ENCODE data around the gene IGSF21.

- TF ChIP-seq REST (IDR thresholded peaks at IDR 0.05) (no peak), BHLHE40 (IDR thresholded peaks at IDR 0.05; ENCODE audit: low read depth, low read length) (no peak), SMC3 (IDR thresholded peaks at IDR 0.05) (no peak), SREBF2 (IDR thresholded peaks at IDR 0.05) (no peak), EP300 (IDR thresholded peaks at IDR 0.05) (no peak), FOXS1 (CRISPR knock-in tag; IDR thresholded peaks at IDR 0.05) (no peak), HDAC2 (IDR thresholded peaks at IDR 0.05) (no peak), POLR2A (IDR thresholded peaks at IDR 0.05; ENCODE audit: low read length) (no peak), FOSB (CRISPR knock-in tag; IDR thresholded peaks at IDR 0.05) (no peak), TP53 (CRISPR knock-in tag; IDR thresholded peaks at IDR 0.05) (no peak), RARB (CRISPR knock-in tag; IDR thresholded peaks at IDR 0.05) (no peak), RAD21 (conservative IDR thresholded peaks at IDR 0.05 in 1 of 2, IDR thresholded peaks at IDR 0.05 in 1 of 2) (no peak)
- TF ChIP-seq, protein P1, sequence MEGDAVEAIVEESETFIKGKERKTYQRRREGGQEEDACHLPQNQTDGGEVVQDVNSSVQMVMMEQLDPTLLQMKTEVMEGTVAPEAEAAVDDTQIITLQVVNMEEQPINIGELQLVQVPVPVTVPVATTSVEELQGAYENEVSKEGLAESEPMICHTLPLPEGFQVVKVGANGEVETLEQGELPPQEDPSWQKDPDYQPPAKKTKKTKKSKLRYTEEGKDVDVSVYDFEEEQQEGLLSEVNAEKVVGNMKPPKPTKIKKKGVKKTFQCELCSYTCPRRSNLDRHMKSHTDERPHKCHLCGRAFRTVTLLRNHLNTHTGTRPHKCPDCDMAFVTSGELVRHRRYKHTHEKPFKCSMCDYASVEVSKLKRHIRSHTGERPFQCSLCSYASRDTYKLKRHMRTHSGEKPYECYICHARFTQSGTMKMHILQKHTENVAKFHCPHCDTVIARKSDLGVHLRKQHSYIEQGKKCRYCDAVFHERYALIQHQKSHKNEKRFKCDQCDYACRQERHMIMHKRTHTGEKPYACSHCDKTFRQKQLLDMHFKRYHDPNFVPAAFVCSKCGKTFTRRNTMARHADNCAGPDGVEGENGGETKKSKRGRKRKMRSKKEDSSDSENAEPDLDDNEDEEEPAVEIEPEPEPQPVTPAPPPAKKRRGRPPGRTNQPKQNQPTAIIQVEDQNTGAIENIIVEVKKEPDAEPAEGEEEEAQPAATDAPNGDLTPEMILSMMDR (IDR thresholded peaks at IDR 0.05) = no peak
- TF ChIP-seq, protein P2, sequence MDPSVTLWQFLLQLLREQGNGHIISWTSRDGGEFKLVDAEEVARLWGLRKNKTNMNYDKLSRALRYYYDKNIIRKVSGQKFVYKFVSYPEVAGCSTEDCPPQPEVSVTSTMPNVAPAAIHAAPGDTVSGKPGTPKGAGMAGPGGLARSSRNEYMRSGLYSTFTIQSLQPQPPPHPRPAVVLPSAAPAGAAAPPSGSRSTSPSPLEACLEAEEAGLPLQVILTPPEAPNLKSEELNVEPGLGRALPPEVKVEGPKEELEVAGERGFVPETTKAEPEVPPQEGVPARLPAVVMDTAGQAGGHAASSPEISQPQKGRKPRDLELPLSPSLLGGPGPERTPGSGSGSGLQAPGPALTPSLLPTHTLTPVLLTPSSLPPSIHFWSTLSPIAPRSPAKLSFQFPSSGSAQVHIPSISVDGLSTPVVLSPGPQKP (IDR thresholded peaks at IDR 0.05; ENCODE audit: low read depth, low read length) = no peak
These were observed 85.4 kb downstream of the IGSF21 start for GRCh38 chr1:18192974-18193373.
